ENCODE results near the gene FTO. TPM values are rescaled to one million over a fixed set of nuclear protein-coding genes. Genes with fewer than 3 reads are reported as not detected.

FTO gene
- total RNA-seq, 1 donor from 2014 or later = 107 TPM

- DNase-seq (ENCODE audit: low read depth, low spot score) = no peak
- Mint-ChIP-seq H3K4me3 (no peak overlapping the region), H3K27ac (ENCODE audit: unreplicated experiment) (no peak overlapping the region), H3K4me1 (peaks cover 4% of the 10 kb centered on the region), H3K9me3 (peaks cover 2% of the 10 kb centered on the region), H3K36me3 (ENCODE audit: low read depth) (peaks cover 5% of the 10 kb centered on the region), H3K27me3 (ENCODE audit: low read depth) (peaks cover 26% of the 10 kb centered on the region)
- TF ChIP-seq CTCF (conservative IDR thresholded peaks at IDR 0.05) = no peak
Observed at GRCh38 chr16:53901408-53901807, 197.5 kb downstream of the FTO start.

GRCh38 chr16:53904533-53904932 is 200.6 kb downstream of the FTO start:
- peaks cover 3% of the 10 kb centered on the region for H3K4me1 Mint-ChIP-seq
- peaks cover 19% of the 10 kb centered on the region for H3K27me3 Mint-ChIP-seq (ENCODE audit: low read depth)
- H3K9me3 Mint-ChIP-seq = peaks cover 2% of the 10 kb centered on the region
- H3K36me3 Mint-ChIP-seq (ENCODE audit: low read depth) = peaks cover 8% of the 10 kb centered on the region
- no peak for DNase-seq (ENCODE audit: low read depth, low spot score)
- H3K4me3 Mint-ChIP-seq = no peak overlapping the region
- no peak overlapping the region for H3K27ac Mint-ChIP-seq (ENCODE audit: unreplicated experiment)
- TF ChIP-seq CTCF (conservative IDR thresholded peaks at IDR 0.05) = no peak

GRCh38 chr16:53905028-53905427 is 201.1 kb downstream of the FTO start:
- Mint-ChIP-seq H3K36me3 (ENCODE audit: low read depth) (peaks cover 8% of the 10 kb centered on the region), H3K27ac (ENCODE audit: unreplicated experiment) (no peak overlapping the region), H3K4me1 (no peaks in the 10 kb centered on the region), H3K9me3 (peaks cover 2% of the 10 kb centered on the region), H3K27me3 (ENCODE audit: low read depth) (peaks cover 17% of the 10 kb centered on the region), H3K4me3 (no peak overlapping the region)
- no peak for TF ChIP-seq CTCF (conservative IDR thresholded peaks at IDR 0.05)
- no peak for DNase-seq (ENCODE audit: low read depth, low spot score)

- Mint-ChIP-seq H3K27me3 (ENCODE audit: low read depth) (peaks cover 33% of the 10 kb centered on the region), H3K36me3 (ENCODE audit: low read depth) (peaks cover 3% of the 10 kb centered on the region), H3K27ac (ENCODE audit: unreplicated experiment) (no peak overlapping the region), H3K9me3 (no peaks in the 10 kb centered on the region), H3K4me1 (peaks cover 11% of the 10 kb centered on the region), H3K4me3 (no peak overlapping the region)
- no peak for DNase-seq (ENCODE audit: low read depth, low spot score)
- no peak for TF ChIP-seq CTCF (conservative IDR thresholded peaks at IDR 0.05)
Observed at GRCh38 chr16:53908731-53909130, 204.8 kb downstream of the FTO start.

- H3K4me1 Mint-ChIP-seq = peaks cover 33% of the 10 kb centered on the region
- no peak overlapping the region for H3K4me3 Mint-ChIP-seq
- peaks cover 35% of the 10 kb centered on the region for H3K27me3 Mint-ChIP-seq (ENCODE audit: low read depth)
- H3K36me3 Mint-ChIP-seq (ENCODE audit: low read depth) = peaks cover 3% of the 10 kb centered on the region
- DNase-seq (ENCODE audit: low read depth, low spot score) = no peak
- H3K27ac Mint-ChIP-seq (ENCODE audit: unreplicated experiment) = no peak overlapping the region
- no peaks in the 10 kb centered on the region for H3K9me3 Mint-ChIP-seq
- no peak for TF ChIP-seq CTCF (conservative IDR thresholded peaks at IDR 0.05)
Observed at GRCh38 chr16:53910990-53911389, 207.0 kb downstream of the FTO start.

GRCh38 chr16:53911513-53911912 is 207.6 kb downstream of the FTO start:
- no peak for DNase-seq (ENCODE audit: low read depth, low spot score)
- no peak overlapping the region for H3K27ac Mint-ChIP-seq (ENCODE audit: unreplicated experiment)
- peaks cover 34% of the 10 kb centered on the region for H3K27me3 Mint-ChIP-seq (ENCODE audit: low read depth)
- peaks cover 3% of the 10 kb centered on the region for H3K36me3 Mint-ChIP-seq (ENCODE audit: low read depth)
- peaks cover 38% of the 10 kb centered on the region for H3K4me1 Mint-ChIP-seq
- no peaks in the 10 kb centered on the region for H3K9me3 Mint-ChIP-seq
- no peak for TF ChIP-seq CTCF (conservative IDR thresholded peaks at IDR 0.05)
- H3K4me3 Mint-ChIP-seq = no peak overlapping the region
